Measurements from ENCODE around the gene ERMAP. TPM values are rescaled to one million over a fixed set of nuclear protein-coding genes. Genes with fewer than 3 reads are reported as not detected.

ERMAP gene
- total and polyA plus RNA-seq, 4 experiments from 2014 or later = 2.0 to 8.6 (median 5.3) TPM

- Mint-ChIP-seq H3K27ac (peak overlapping the region in 1 of 7 donors; percentile 60), H3K27me3 (no peaks in the 10 kb centered on the region), H3K36me3 (peaks cover 2 to 28% of the 10 kb centered on the region in 2 donors), H3K4me1 (no peaks in the 10 kb centered on the region), H3K4me3 (no peak overlapping the region), H3K9me3 (no peaks in the 10 kb centered on the region)
- intact Hi-C loops (cut with micrococcal nuclease) = no loop called here
- DNase-seq = no peak
- no peak overlapping the region for H3K4me3 ChIP-seq (ENCODE audit: low read length in 2 of 2)
- no peaks in the 10 kb centered on the region for H3K4me1 ChIP-seq (ENCODE audit: insufficient read depth, low read length)
- ChIA-PET CTCF (ENCODE audit: partially characterized antibody) (interaction anchor here (1.5 kb wide), 1 partner anchor 9 kb away, joined by 6 read pairs; no protein-coding TSS in a partner anchor), POLR2A (ENCODE audit: partially characterized antibody) (interaction anchor here (0.7 kb wide), 1 partner anchor 12 kb away, joined by 3 read pairs; no protein-coding TSS in a partner anchor)
- no peaks in the 10 kb centered on the region for H3K9me3 ChIP-seq (ENCODE audit: control insufficient read depth in 1 of 2, low read length in 2 of 2)
- no peak overlapping the region for H3K27ac ChIP-seq (ENCODE audit: low read depth, low read length)
- H3K27me3 ChIP-seq (ENCODE audit: insufficient read depth, low read length) = no peaks in the 10 kb centered on the region
- no peaks in the 10 kb centered on the region for H3K36me3 ChIP-seq (ENCODE audit: insufficient read depth, low read length)
These were observed 21.7 kb downstream of the ERMAP start for GRCh38 chr1:42838482-42839190.

GRCh38 chr1:42841010-42841409 is 24.1 kb downstream of the ERMAP start:
- no peak overlapping the region for H3K4me3 ChIP-seq (ENCODE audit: low read length in 2 of 2)
- DNase-seq = no peak
- Mint-ChIP-seq H3K27me3 (no peaks in the 10 kb centered on the region), H3K4me1 (peaks cover 1 to 4% (median 3%) of the 10 kb centered on the region in 4 donors), H3K9me3 (no peaks in the 10 kb centered on the region), H3K4me3 (no peak overlapping the region), H3K36me3 (peaks cover 2 to 20% of the 10 kb centered on the region in 2 donors), H3K27ac (no peak overlapping the region)
- H3K36me3 ChIP-seq (ENCODE audit: insufficient read depth, low read length) = no peaks in the 10 kb centered on the region
- CTCF ChIA-PET (ENCODE audit: partially characterized antibody) = no interaction called here
- H3K9me3 ChIP-seq (ENCODE audit: control insufficient read depth in 1 of 2, low read length in 2 of 2) = no peaks in the 10 kb centered on the region
- intact Hi-C loops (cut with micrococcal nuclease) = no loop called here
- no peaks in the 10 kb centered on the region for H3K27me3 ChIP-seq (ENCODE audit: insufficient read depth, low read length)
- H3K27ac ChIP-seq (ENCODE audit: low read depth, low read length) = no peak overlapping the region
- peaks cover 4% of the 10 kb centered on the region for H3K4me1 ChIP-seq (ENCODE audit: insufficient read depth, low read length)
- POLR2A ChIA-PET (ENCODE audit: partially characterized antibody) = no interaction called here

- Mint-ChIP-seq H3K27ac (no peak overlapping the region), H3K9me3 (no peaks in the 10 kb centered on the region), H3K4me1 (peaks cover 3 to 9% (median 6%) of the 10 kb centered on the region in 4 donors), H3K4me3 (no peak overlapping the region), H3K36me3 (peaks cover 7 to 16% of the 10 kb centered on the region in 2 donors), H3K27me3 (no peaks in the 10 kb centered on the region)
- Histone ChIP-seq H3K36me3 (ENCODE audit: insufficient read depth, low read length) (no peaks in the 10 kb centered on the region), H3K9me3 (ENCODE audit: control insufficient read depth in 1 of 2, low read length in 2 of 2) (no peaks in the 10 kb centered on the region), H3K27me3 (ENCODE audit: insufficient read depth, low read length) (no peaks in the 10 kb centered on the region), H3K4me3 (ENCODE audit: low read length in 2 of 2) (no peak overlapping the region), H3K4me1 (ENCODE audit: insufficient read depth, low read length) (peaks cover 4% of the 10 kb centered on the region), H3K27ac (ENCODE audit: low read depth, low read length) (no peak overlapping the region)
- CTCF ChIA-PET (ENCODE audit: partially characterized antibody) = no interaction called here
- no peak for DNase-seq
- intact Hi-C loops (cut with micrococcal nuclease) = no loop called here
- POLR2A ChIA-PET (ENCODE audit: partially characterized antibody) = no interaction called here
These were observed 24.7 kb downstream of the ERMAP start for GRCh38 chr1:42841440-42842147.

GRCh38 chr1:42844592-42845140 is 27.7 kb downstream of the ERMAP start:
- Mint-ChIP-seq H3K36me3 (peaks cover 18% of the 10 kb centered on the region in 2 donors), H3K27me3 (no peaks in the 10 kb centered on the region), H3K4me1 (peaks cover 23 to 34% (median 32%) of the 10 kb centered on the region in 4 donors), H3K4me3 (no peak overlapping the region), H3K9me3 (no peaks in the 10 kb centered on the region), H3K27ac (no peak overlapping the region)
- no peak overlapping the region for H3K27ac ChIP-seq (ENCODE audit: low read depth, low read length)
- no peaks in the 10 kb centered on the region for H3K27me3 ChIP-seq (ENCODE audit: insufficient read depth, low read length)
- H3K4me1 ChIP-seq (ENCODE audit: insufficient read depth, low read length) = peaks cover 23% of the 10 kb centered on the region
- CTCF ChIA-PET (ENCODE audit: partially characterized antibody) = interaction anchor here (1.3 kb wide), 1 partner anchor 9 kb away, joined by 3 read pairs; no protein-coding TSS in a partner anchor
- H3K9me3 ChIP-seq (ENCODE audit: control insufficient read depth in 1 of 2, low read length in 2 of 2) = no peaks in the 10 kb centered on the region
- no peak overlapping the region for H3K4me3 ChIP-seq (ENCODE audit: low read length in 2 of 2)
- POLR2A ChIA-PET (ENCODE audit: partially characterized antibody) = interaction anchor here (0.8 to 6.4 kb wide), 2 partner anchors 78 to 83 kb away, joined by 4 to 58 read pairs; partner anchors contain the start of genes C1orf50 and P3H1
- intact Hi-C loops (cut with micrococcal nuclease) = loop anchor here (5.0 kb wide), 2 partner anchors 78 to 1482 kb away; partner anchors contain the start of gene FOXO6
- no peak for DNase-seq
- peaks cover under 1% of the 10 kb centered on the region for H3K36me3 ChIP-seq (ENCODE audit: insufficient read depth, low read length)

- intact Hi-C loops (cut with micrococcal nuclease) = loop anchor here (5.0 kb wide), 2 partner anchors 77 to 1483 kb away; partner anchors contain the start of gene FOXO6
- Mint-ChIP-seq H3K27ac (no peak overlapping the region), H3K9me3 (peaks cover 0 to 2% (median 0%) of the 10 kb centered on the region in 8 donors), H3K4me1 (peaks cover 27 to 38% (median 35%) of the 10 kb centered on the region in 4 donors), H3K36me3 (peaks cover 21 to 22% of the 10 kb centered on the region in 2 donors), H3K27me3 (no peaks in the 10 kb centered on the region), H3K4me3 (no peak overlapping the region)
- Histone ChIP-seq H3K27ac (ENCODE audit: low read depth, low read length) (no peak overlapping the region), H3K27me3 (ENCODE audit: insufficient read depth, low read length) (no peaks in the 10 kb centered on the region), H3K9me3 (ENCODE audit: control insufficient read depth in 1 of 2, low read length in 2 of 2) (no peaks in the 10 kb centered on the region), H3K4me3 (ENCODE audit: low read length in 2 of 2) (no peak overlapping the region), H3K36me3 (ENCODE audit: insufficient read depth, low read length) (peaks cover 6% of the 10 kb centered on the region), H3K4me1 (ENCODE audit: insufficient read depth, low read length) (peaks cover 23% of the 10 kb centered on the region)
- POLR2A ChIA-PET (ENCODE audit: partially characterized antibody) = interaction anchor here (0.8 to 6.4 kb wide), 4 partner anchors 10 to 87 kb away, joined by 4 to 58 read pairs (median 5); partner anchors contain the start of genes C1orf50 and P3H1
- CTCF ChIA-PET (ENCODE audit: partially characterized antibody) = interaction anchor here (1.1 to 1.5 kb wide), 3 partner anchors 12 to 228 kb away, joined by 4 to 6 read pairs (median 4); no protein-coding TSS in a partner anchor
- DNase-seq = no peak
These were observed 28.3 kb downstream of the ERMAP start for GRCh38 chr1:42845193-42845592.

GRCh38 chr1:42845866-42846256 is 28.9 kb downstream of the ERMAP start:
- intact Hi-C loops (cut with micrococcal nuclease) = loop anchor here (1.0 to 5.0 kb wide), 6 partner anchors 30 to 1484 kb away; partner anchors contain the start of genes C1orf50, CFAP57, EBNA1BP2 and FOXO6
- Histone ChIP-seq H3K36me3 (ENCODE audit: insufficient read depth, low read length) (peaks cover 6% of the 10 kb centered on the region), H3K9me3 (ENCODE audit: control insufficient read depth in 1 of 2, low read length in 2 of 2) (no peaks in the 10 kb centered on the region), H3K4me3 (ENCODE audit: low read length in 2 of 2) (peak overlapping the region; percentile 74 to 84), H3K4me1 (ENCODE audit: insufficient read depth, low read length) (peaks cover 23% of the 10 kb centered on the region), H3K27me3 (ENCODE audit: insufficient read depth, low read length) (no peaks in the 10 kb centered on the region), H3K27ac (ENCODE audit: low read depth, low read length) (peak overlapping the region; percentile 72)
- H3K27ac Mint-ChIP-seq = peak overlapping the region; percentile 59 to 95 (median 86)
- peaks cover 0 to 2% (median 0%) of the 10 kb centered on the region in 8 donors for H3K9me3 Mint-ChIP-seq
- H3K27me3 Mint-ChIP-seq = no peaks in the 10 kb centered on the region
- H3K4me3 Mint-ChIP-seq = peak overlapping the region; percentile 91 to 98 (median 96)
- ChIA-PET CTCF (ENCODE audit: partially characterized antibody) (interaction anchor here (0.8 to 3.4 kb wide), 18 partner anchors 10 to 307 kb away, joined by 3 to 27 read pairs (median 3); partner anchors contain the start of genes C1orf50, ERMAP and P3H1), POLR2A (ENCODE audit: partially characterized antibody) (interaction anchor here (0.5 to 6.4 kb wide), 17 partner anchors 10 to 609 kb away, joined by 3 to 58 read pairs (median 4); partner anchors contain the start of genes C1orf50, CCDC30, ERMAP and HYI)
- DNase-seq = no peak
- H3K4me1 Mint-ChIP-seq = peaks cover 27 to 38% (median 35%) of the 10 kb centered on the region in 4 donors
- peaks cover 25 to 29% of the 10 kb centered on the region in 2 donors for H3K36me3 Mint-ChIP-seq
